GM18508 (cell line): Measurements from ENCODE around the gene CD2.

Experiments
- ATAC-seq: cut with Tn5 transposase; IDR thresholded peaks from one replicate; pipeline ENCODE4 v1.9.1; 2021; ENCODE audit warnings: moderate number of reproducible peaks; ENCODE audit not compliant: insufficient read depth, unreplicated experiment

The CD2 gene

DNA sequence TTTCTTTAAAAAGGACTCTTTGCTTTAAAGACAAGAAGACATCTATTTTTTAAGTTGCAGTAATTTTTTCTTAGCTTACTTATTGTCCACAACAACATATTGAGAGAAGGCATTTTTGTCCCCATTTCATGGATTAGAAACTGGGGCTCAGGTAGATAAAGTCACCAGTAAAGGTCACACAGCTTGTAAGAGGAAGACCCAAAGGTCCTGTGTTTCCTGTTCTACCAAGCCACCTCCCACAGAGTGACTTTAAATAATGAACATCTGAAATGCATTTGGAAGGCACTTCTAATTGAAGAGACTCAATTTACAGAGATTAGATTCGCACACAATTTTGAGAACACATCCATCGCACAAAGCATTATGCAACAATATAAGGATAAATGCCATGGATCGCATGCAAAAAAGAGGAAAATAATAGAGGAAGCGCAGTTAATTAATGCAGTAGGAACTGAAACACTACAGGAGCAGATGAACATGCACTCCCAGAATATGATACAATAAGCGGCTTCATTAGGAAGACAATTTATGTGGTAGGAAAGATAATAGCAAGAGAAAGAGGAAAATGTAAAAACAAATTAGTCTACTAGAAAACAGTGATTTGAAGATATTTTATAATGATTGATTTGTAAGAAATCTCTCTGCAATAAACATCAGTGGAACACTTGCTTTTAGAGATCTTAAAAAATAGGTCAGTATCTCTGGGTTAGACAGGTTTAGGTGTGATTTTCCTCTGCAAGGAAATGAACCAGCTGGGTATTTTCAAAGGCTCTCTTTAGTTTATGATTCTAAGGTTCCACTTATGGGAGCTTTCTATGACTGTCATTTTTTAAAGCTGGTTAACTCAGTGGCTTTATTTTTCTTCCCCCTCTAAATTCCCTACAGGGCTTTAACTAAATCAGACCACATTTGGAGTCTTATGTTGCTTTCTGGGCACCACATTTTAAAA, 27.1 kb upstream of the CD2 start:
- ATAC-seq = no peak

DNA sequence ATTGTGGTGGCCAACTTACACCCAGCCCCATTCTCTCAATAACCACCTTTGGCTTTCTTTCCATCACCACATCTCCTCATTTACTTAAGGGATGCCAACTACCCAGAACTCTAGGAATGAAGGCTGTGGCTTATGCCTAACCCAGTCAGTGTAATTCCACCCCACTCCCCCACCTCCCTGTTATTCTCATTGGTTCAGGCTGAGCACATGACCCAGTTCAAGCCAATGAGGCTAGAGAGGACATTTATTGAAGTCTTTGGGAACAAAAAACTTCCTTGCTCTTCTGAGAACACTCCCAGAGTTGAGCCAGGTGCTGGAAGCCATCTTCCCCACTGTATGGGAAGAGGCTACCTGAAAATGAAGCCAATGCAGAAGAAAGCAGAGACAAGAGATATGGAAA, 22.8 kb upstream of the CD2 start:
- ATAC-seq = no peak

DNA sequence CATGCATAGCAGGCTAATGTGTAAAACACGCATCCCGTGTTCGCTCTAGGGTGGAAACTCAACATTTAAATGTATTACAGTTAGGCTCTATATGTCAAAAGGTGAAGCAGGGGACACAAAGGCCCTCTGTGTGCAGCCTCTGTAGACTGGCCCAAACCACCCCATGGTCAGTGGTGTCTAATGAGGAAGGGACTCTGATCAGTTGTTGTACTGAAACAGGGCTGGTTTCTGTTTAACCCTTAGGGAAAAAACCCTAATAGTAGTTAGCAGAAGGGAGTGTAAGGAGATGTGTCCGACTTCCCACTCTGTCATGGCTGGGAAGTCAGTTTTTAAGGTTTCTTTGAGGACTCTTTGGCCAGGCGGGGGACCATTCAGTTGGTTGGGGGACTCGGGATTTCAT, 21.5 kb upstream of the CD2 start:
- no peak for ATAC-seq

GRCh38 chr1:116733476-116734365, 20.5 kb upstream of the CD2 start:
- no peak for ATAC-seq

DNA sequence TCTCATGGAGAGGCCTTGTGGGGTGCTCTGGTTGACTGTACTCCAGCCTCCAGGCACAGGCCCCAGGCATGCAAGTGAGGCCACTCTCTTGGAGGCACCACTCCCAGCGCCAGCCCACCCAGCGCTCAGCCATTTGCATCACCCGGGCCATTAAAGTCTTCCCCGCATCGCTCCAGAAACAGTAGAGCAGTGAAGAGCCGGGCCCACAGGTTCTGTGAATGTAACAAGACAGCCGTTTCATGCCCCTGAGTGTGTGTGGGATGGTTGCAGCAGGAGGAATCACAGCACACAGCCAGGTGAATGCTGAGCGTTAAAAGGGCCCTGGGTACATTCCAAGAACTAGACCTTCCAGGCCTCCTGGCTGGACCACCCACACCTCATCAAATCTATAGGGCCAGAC, 19.0 kb upstream of the CD2 start:
- no peak for ATAC-seq

- no peak for ATAC-seq
Measured at GRCh38 chr1:116737020-116737854, 17.0 kb upstream of the CD2 start.

GRCh38 chr1:116737855-116738321, 16.3 kb upstream of the CD2 start:
- no peak for ATAC-seq

- peak; percentile 61 for ATAC-seq
Measured at GRCh38 chr1:116738673-116739370, 15.4 kb upstream of the CD2 start.

DNA sequence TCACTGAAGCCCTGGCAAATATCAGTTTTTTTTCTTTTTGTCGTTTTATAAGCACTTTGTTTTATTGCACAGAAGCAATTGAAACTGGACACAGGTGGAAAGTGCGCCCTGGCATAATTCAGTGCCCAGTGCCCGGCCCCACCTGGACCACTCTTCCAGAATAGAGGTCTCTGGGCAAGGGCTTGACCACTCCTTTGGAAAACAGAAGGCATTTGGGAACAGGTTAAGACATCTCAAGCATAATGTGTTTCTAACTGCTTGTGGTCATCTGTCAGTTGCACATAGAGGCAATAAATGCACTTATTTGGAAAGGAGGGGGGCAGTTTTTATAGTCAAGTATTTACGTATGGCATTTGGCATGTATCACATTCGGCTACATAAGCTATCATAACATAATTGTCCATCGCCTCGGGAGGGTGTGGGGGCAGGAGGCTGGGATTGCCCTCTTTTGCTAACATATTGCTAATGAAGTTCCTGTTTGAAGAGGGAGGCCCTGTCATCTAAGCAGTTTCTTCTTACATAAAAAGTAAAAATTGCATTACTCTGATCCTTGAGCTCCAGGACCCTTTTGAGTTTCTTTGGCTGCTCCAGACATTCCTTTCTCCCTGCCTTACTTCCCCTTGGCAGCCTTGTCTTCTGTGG, 14.7 kb upstream of the CD2 start:
- no peak for ATAC-seq

GRCh38 chr1:116740296-116740695, 13.9 kb upstream of the CD2 start:
- no peak for ATAC-seq

- ATAC-seq = no peak
Measured at GRCh38 chr1:116740746-116741145, 13.5 kb upstream of the CD2 start.

- ATAC-seq = no peak
Measured at GRCh38 chr1:116741836-116742565, 12.2 kb upstream of the CD2 start.

GRCh38 chr1:116743535-116743934, 10.7 kb upstream of the CD2 start:
- ATAC-seq = no peak

GRCh38 chr1:116748272-116748671, 6.0 kb upstream of the CD2 start:
- ATAC-seq = no peak

DNA sequence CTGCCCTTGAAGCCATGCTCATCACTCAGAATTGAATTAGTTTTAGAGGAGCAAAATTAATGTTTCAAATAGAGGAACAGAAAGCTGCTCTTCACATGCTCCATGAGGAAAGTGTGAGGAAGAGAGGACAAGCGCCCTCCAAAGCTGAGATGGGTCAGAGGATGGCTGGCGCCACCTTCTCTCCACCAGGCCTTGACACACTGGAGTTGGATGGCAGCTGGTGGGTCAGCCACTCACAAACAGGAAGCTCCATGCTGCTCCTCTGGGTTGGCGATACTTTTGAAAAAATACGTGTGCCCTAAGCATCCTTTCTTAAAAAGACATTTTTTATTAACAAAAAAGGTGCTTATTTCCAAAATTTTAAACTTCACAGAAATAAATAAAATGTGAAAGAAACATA, 3.1 kb upstream of the CD2 start:
- no peak for ATAC-seq

GRCh38 chr1:116751621-116752020, 2.6 kb upstream of the CD2 start:
- no peak for ATAC-seq

DNA sequence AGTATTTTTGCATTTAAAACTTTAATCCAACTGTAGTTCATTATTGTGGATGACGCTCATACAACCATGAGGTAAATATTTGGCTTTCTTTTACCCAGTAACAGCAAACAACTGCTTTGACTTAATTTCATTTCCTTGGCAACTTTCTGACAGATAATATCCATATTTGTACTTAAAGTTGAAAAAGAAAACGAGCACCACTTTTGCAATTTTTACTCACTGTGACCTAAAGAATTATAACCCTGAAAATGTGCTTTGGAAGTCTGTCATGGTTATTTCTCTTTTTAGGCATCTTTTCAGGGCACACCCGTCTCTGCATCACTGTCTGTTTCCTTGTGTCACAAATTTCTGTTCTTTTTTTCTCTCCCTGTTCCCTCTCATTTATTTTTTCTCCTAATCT, 918 bp upstream of the CD2 start:
- no peak for ATAC-seq

- no peak for ATAC-seq
Measured at GRCh38 chr1:116755066-116755465, 836 bp downstream of the CD2 start.

DNA sequence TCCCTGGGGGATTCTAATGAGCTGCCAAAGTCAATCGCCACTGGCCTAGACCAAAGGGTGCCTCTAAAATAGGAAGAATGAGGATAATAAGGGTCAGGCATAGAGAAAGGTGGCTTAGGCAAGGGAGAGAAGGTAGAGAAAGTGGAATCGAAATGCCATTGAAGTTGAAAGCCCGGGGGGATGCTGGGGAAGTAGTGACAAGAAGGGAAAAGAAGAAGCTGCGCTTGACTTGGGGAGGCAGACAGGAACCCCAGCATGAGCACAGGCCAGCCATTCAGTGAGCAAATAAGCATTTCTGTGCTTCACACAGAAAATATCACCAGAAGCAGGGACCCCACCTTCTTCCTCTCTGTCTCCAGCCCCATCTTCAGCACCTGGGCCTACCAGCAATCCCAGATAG, 1.5 kb downstream of the CD2 start:
- no peak for ATAC-seq
